HG03175 (cell line): ENCODE data around the gene SLC9B1.
A peak's percentile ranks its signal among the peaks of the same experiment; 100 is the strongest.
"Not testable (repeated sequence)": the region's sequence is repeated elsewhere in the genome, so short reads cannot be mapped to it uniquely, and the experiment has no call there.

Experiments used
- ATAC-seq: cut with Tn5 transposase; IDR thresholded peaks from one replicate; pipeline ENCODE4 v1.9.1; 2021; ENCODE audit warnings: mild to moderate bottlenecking, moderate library complexity; ENCODE audit not compliant: unreplicated experiment

Gene SLC9B1

DNA sequence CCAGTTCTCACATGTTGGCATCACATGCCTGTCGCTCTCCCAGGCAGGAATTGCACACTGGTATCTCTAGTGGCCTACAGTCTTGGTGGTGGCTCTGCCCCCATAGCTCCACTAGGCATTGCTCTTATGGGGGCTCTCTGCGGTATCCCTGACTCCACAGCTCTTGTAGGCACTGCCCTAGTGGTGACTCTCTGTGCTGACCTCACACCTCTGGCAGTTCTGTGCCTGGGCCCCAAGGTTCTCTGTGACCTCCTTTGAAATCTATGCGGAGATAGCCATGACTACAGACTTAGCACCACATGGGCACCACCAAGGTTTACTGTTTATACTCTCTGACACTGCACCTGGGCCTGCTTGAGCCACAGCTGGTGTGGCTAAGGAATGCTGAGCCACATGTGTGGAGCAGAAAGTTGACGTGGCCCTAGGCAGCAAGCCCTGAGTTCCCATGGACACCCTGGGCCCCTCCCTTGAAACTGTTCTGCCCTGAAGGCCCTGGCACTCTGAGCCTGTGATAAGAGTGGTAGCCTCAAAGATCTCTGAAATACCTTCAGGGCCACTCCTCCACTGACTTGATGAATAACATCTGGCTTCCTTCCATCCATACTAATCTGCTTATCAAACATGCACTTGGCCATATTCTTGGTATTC, 8.0 kb downstream of the SLC9B1 start:
- no peak for ATAC-seq

DNA sequence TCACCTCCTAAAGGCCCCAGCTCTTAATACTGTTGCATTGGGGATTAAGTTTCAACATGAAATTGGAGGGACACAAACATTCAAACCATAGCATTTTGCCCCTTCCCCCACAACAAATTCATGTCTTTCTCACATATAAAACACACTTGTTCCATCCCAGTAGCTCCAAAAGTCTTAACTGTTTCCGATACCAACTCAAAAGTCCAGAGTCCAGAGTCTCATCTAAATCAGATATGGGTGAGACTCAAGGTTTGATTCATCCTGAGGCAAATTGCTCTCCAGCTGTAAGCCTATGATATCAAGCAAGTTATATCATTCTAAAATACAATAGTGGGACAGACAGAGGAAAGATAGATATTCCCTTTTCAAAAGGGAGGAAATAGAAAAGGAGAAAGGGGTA, 8.7 kb downstream of the SLC9B1 start:
- no peak for ATAC-seq

DNA sequence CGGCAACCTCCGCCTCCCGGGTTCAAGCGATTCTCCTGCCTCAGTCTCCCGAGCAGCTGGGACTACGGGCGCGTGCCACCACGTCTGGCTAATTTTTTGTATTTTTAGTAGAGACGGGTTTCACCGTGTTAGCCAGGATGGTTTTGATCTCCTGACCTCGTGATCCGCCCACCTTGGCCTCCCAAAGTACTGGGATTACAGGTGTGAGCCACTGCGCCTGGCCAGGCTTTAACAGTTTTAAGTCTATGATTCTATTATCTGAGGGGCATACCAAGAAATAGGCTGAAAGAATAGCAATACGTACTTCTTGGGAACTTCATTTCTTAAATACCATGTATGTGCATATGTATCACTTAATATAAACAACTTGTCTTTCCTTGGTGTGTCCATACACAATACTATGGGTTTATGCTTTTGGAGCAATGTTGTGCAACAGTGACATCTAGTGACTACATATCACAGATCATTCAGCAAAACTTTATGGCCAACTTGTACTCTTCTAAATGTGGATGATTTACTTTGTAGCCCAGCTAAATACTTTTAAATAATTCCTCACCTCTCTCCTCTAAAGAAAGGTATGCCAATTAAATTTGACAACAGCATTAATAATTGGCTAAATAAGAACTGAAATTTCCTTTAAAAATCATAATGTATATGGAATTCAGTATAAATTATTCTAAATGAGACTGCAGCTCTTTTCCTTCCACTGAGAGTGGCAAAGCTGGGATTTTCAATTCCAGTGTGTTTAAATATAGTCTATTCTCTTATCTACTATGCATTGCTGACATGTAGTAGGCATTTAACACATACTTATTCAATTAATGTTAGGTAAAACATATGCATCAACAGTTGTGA, 10.4 kb downstream of the SLC9B1 start:
- peak; percentile 87 for ATAC-seq

DNA sequence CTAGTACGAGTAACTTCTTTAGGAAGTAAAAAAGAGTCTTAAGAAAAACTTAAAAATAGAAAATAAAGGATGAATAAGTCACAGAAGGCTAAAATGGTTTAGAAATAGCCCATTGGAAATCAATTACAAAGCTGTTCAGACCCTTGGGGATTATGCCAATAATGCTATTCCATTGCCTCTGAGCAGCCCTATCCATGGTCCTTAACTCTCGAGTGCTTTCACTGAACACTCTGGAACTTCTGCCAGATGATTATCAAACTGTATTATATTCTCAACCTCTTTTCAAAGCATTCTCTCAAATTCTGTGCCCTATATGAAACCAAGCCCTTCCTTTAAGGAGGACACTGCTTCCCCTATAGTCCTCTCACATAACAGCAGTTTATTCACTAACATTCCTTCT, 17.0 kb downstream of the SLC9B1 start:
- ATAC-seq, result no peak

DNA sequence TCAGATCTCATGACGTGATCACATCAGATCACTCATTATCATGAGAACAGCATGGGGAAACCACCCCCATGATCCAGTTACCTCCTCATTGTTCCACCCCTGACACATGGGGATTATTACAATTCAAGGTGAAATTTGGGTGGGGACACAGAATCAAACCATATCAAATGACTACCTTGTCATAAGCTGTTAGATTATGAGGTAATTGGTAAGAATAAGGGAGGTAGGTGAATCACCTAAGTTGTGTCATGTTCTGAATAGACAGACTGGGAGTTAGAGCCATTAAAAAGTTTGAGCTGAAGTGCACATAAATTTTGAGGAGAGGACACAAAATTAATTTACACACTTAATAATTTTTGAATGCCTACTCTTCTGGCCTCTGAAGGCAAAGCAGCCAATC, 24.7 kb downstream of the SLC9B1 start:
- ATAC-seq, result no peak

DNA sequence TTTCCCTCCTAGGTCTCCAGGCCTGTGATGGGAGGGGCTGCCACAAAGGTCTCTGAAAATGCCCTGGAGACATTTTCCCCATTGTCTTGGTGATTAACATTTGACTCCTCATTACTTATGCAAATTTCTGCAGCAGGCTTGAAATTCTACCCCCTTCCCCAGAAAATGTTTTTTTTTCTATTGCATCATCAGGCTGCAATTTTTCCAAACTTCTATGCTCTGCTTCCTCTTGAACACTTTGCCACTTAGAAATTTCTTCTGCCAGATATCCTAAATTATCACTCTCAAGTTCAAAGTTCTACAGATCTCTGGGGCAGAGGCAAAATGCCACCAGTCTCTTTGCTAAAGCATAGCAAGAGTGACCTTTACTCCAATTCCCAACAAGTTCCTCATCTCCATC, 25.5 kb downstream of the SLC9B1 start:
- ATAC-seq, result not testable (repeated sequence)

DNA sequence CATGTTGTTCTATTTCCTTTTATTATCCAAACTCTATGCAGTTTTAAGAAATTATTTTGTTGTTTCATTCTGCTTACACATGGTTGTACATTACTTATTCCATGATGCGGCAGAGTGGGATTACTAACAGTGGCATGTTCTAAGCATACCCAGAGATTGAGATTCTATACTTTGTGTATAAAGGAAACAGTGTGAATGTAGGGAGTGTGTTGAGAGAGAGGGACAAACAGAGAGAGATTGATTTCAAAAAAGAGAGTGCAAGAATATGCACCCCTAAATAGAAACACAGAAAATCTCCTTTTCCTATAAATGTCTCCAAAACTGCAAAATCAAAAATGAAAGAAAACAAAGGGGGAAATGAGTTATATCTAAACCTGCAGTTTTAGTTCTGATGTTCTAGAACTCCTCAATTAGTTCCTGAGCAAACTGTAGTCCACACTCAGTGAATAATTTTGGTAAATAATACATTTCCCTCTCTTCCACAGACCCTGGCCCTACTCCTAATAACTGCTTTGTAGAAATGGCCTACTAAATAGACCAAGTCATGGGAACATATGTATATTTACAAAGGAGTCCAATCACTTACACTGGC, 31.0 kb downstream of the SLC9B1 start:
- ATAC-seq, result no peak

DNA sequence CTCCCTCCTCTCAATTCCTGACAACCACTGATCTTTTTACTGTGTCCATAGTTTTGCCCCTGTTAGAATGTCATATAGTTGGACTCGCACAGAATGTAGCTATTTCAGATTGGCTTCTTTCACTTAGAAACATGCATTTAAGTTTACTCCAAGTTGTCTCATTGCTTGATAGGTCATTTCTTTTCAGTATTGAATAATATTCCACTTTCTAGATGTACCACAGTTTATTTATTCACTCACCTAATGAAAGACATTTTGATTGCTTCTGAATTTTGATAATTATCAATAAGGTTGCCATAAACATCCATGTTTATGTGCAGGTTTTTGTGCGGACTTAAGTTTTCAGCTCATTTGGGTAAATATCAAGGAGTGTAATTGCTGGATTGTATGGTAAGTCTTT, 38.5 kb downstream of the SLC9B1 start:
- no peak for ATAC-seq

DNA sequence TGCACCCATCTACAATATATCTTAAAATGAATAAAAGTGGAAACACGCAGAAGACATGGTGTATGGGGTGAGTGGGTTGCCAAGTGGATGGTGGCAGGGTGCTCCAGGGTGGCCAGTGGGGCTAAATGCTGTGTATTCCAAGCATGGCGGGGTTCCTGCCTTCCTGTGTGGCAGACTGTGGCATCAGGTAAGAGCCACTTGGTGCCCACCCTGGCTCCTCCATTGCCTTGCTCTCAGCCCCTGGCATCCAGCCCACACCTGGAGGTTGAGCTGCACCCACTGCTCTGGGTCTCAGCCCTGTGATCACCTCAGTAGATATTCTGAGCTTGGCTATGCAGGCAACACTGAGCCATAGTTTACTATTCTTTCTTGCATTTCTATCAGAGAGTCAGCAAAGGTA, 57.7 kb downstream of the SLC9B1 start:
- not testable (repeated sequence) for ATAC-seq

DNA sequence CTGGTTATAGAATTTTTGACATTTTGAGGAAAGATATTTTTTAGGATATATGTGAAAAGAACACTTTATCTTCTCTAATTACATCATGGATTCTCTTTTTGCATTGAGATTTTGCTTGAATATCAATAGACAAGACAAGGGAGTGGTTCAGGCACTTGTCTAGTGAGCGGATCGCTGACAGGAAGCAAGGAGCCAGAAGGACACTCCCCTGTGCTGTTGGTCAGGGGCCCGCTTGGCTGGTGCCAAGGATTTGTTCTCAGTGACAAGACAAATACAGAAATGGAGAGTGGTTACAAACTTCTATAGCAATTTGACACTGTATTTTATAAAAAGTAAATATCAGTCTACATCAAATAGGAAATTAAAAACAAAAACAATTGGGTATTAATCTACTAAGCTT, 60.0 kb downstream of the SLC9B1 start:
- ATAC-seq, result no peak

DNA sequence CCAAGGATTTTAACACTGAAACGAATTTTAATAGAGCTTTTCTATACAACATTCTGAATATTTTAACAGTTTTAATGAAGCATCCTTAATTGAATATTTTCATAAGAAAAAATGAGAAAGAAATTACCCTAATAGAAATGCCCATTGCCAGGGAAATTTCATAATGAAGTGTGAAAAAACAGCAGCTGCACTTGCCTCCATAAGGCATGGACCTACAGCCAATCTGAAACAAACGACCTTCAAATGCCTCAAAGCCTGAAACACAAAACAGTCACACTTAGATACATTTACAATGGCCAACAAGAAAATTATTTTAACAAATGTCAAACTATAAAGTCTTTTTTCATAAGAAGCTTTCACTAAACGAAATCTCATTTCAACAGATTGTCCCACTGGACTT, 74.4 kb downstream of the SLC9B1 start:
- no peak for ATAC-seq

DNA sequence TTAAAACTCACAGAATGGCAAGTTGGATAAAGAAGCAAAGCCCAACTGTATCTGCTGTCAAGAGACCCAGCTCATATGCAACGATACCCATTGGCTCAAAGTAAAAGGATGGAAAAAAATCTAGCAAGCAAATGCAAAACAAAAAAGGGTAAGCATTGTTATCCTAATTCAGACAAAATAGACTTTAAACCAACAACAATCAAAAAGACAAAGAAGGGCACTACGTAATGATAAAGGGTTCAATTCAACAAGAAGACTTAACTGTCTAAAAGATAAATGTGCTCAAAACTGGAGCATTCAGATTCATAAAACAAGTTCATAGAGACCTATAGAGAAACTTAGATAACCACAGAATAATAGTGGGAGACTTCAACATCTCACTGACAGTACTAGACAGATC, 81.4 kb downstream of the SLC9B1 start:
- ATAC-seq, result not testable (repeated sequence)

DNA sequence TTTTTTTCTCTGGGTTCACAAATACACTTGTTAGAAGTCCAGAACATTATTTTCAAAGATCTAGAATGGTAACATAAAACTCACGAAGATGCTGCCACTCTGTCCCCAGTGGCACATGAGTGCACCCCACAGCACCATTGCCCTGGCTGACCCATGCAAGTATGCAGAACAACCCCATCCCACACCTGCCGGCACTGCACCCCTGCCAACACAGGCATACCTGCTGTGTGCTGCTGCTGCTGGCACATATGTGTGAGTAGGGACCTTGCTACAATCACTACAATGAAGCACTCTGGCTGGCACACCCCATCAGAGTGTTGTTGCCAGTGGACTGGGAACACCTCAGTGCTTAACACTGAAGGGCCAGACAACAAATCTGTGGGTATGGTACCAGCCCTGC, 83.8 kb downstream of the SLC9B1 start:
- ATAC-seq, result no peak

DNA sequence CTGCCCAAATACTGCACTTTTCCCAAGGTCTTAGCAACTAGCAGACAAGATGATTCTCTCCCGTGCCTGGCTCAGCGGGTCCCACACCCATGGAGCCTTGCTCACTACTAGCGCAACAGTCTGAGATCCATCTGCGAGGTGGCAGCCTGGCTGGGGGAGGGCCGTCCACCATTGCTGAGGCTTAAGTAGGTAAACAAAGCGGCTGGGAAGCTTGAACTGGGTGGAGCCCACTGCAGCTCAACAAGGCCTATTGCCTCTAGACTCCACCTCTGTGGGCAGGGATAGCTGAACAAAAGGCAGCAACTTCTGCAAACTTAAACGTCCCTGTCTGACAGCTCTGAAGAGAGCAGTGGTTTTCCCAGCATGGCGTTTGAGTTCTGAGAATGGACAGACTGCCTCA, 99.8 kb downstream of the SLC9B1 start:
- ATAC-seq, result not testable (repeated sequence)

DNA sequence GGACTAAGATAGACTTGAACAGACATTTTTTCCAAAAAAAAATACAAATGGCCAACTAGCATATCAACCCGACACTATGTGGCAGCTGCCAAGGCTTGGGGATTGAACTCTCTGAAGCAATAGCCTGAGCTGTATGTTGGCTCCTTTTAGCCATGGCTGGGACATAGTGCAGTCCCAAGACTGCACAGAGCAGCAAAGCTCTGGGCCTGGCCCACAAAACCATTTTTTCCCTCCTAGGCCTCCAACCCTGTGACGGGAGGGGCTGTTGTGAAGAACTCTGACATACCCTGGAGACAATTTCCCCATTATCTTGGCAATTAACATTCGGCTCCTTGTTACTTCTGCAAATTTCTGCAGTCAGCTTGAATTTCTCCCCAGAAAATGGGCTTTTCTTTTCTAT, 100.6 kb downstream of the SLC9B1 start:
- no peak for ATAC-seq

DNA sequence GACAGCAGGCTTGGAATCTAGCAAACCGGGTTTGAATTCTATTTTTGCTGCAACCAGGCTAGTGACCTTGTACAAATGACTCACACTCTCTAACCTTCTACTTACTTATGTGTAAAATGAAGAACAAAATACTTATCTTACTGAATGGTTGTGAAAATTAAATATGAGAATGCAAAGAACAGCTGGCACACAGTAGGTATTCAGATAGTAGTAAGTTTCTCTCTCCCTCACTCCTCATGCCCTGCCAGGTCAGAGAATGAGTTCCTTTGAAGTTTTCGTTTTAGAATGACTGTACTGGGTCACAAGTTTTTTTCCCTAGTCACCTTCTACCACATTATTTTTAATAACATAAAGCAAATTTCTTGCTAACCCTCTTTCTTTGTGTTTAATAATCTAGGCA, 117.7 kb downstream of the SLC9B1 start:
- no peak for ATAC-seq

DNA sequence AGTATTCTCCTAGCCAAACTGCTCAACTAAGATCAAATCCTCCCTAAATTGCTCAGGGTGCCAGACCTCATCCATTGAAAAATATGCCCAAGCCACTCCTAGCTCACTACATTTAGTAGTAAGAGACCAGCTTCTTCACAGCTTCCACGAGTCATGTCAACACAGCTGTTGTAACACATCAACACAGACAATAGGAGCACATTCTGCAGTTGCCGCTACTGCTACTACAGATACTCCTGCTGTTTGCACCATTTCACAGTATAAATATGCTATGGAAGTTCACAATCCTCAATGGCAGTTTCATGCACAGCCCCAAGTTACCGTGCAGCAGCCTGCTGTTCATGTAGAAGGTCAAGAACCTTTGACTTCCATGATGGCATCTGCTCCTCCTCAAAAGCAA, 121.9 kb downstream of the SLC9B1 start:
- ATAC-seq, result not testable (repeated sequence)

DNA sequence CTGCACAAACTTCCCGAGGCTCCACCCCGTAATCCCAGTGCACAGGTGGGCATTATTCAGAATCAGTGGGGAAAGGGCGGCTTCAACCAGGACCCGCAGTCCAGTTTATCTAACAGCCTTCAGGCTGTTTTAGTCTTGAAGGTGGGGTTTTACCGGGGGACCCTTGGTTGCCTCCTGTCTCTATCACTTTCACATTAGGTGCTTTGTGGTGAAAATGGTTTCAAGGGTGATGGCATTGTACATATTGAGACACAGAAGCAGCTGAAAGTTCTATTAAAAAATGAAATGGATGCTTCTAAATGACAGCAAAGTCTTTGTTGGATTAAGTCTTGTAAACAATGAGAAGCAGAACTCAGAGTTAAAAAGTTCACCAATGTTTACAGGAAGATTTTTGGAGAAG, 123.0 kb downstream of the SLC9B1 start:
- ATAC-seq, result not testable (repeated sequence)

DNA sequence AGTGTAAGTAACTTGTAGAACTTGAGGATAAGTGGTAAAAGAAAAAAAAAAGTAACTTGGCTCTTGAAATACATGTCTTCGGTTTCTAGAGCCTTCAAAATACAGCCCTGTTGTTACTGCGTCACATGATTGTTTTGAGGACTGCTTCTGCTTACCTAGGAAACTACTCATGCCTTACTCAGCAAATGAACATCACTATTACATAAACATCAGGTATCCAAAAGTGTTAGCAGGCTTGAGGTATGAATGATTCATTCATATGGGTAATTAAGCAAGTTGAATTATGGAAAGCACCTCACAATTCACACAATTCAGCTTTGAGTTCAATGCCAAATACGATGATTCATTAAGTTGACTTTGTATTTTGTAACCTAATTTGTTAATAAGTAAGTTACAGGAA, 129.6 kb downstream of the SLC9B1 start:
- not testable (repeated sequence) for ATAC-seq

DNA sequence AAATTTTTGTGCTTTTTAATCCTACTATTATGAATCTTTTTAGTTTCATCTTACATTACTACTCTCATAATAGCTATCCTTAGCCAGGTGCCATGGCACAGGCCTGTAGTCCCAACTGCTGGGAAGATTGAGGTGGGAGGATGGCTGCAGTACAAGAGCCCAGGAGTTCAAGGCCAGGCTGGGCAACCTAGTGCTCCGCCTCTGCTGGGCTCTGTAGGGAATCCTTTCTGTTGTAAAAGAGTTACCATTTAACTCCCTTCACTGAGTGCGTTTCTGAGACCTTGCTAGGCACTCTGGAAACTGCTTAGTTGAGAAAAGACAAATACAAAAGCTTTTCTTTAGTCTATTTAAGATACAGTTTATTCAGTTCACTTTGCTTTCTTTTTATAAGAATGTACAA, 130.9 kb downstream of the SLC9B1 start:
- ATAC-seq, result not testable (repeated sequence)

DNA sequence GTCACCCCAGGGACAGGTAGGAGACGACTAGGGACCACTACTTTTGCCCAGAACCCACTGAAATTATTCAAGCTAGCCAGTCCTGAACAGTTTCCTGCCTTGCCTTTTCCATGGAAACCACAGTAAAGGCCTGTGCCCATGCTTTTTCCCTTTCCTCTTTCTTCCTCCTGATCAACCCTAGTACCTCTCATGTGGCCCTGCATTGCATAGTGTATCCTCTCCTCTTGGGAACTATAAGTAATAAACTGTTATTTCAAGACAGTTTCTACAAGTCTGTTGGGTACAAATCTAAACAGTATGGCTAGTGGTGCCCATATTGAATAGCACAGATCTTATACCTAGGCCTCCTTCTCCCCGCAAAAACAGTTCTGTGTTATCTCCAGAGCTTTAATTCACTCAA, 136.2 kb downstream of the SLC9B1 start:
- ATAC-seq, result no peak

DNA sequence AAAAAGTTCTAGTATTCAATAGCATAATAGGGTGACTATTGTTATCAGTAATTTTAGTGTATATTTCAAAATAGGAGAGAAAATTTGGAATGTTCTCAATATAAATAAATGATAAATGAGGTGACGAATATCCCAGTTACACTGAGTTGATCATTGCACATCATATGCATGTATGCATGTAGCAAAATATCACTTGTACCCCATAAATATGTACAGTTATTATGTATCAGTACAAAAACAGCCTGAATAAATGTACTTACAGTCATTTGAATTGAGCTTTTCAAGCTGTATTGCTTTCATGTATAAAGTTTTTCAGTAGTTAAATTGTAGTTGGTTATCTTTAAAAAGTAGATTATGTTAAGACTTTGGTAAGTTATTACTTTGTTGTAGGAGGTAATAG, 138.2 kb downstream of the SLC9B1 start:
- ATAC-seq, result no peak
